Esophagus muscularis mucosa (tissue), 4 donors: Measurements from ENCODE around the gene CROCC2.

Source experiments
- CTCF ChIP-seq, 3 experiments: fragments of 200-600 bp in 2 of 3; fragments of 450-650 bp in 1 of 3; sonication (generic) in 2 of 3; IDR thresholded peaks; one replicate each; pipeline ENCODE4 v1.5.1; 2017 to 2019; ENCODE audit warnings: antibody characterized with exemption in 3 of 3, mild to moderate bottlenecking in 2 of 3, moderate library complexity in 1 of 3
- EP300 ChIP-seq: sonication (generic); formaldehyde crosslinking; IDR thresholded peaks from one replicate; pipeline ENCODE4 v1.6.1; 2017; ENCODE audit warnings: antibody characterized with exemption
- POLR2A ChIP-seq: fragments of 450-650 bp; IDR thresholded peaks from one replicate; pipeline ENCODE4 v1.6.1; 2017; ENCODE audit warnings: antibody characterized with exemption, moderate library complexity, mild to moderate bottlenecking, low read depth
- POLR2AphosphoS5 ChIP-seq, 2 donors: sonication (generic); formaldehyde crosslinking; IDR thresholded peaks; one replicate each; pipeline ENCODE4 v1.6.1; 2017; ENCODE audit warnings: antibody characterized with exemption in 2 of 2

- no peak for TF ChIP-seq CTCF (IDR thresholded peaks at IDR 0.05)
- TF ChIP-seq POLR2AphosphoS5 (IDR thresholded peaks at IDR 0.05), result no peak
- TF ChIP-seq POLR2A, result no peak
- no peak for TF ChIP-seq EP300
These were observed 20.6 kb downstream of the CROCC2 start for GRCh38 chr2:240926516-240927389.
